ENCODE data around the gene A4GALT.
"Not testable (repeated sequence)": the region's sequence is repeated elsewhere in the genome, so short reads cannot be mapped to it uniquely, and the experiment has no call there.

Gene A4GALT

GRCh38 chr22:42740320-42740719 is 19.6 kb upstream of the A4GALT start:
- DNase-seq: not testable (repeated sequence)

GRCh38 chr22:42734406-42734805 is 13.7 kb upstream of the A4GALT start:
- DNase-seq: no peak

GRCh38 chr22:42733394-42733793 is 12.7 kb upstream of the A4GALT start:
- not testable (repeated sequence) for DNase-seq

- no peak for DNase-seq
Measured at GRCh38 chr22:42732081-42732480, 11.4 kb upstream of the A4GALT start.

GRCh38 chr22:42726811-42727210 is 6.1 kb upstream of the A4GALT start:
- no peak for DNase-seq

- no peak for DNase-seq
Measured at GRCh38 chr22:42725606-42726355, 5.1 kb upstream of the A4GALT start.

- no peak for DNase-seq
Measured at GRCh38 chr22:42724062-42724461, 3.4 kb upstream of the A4GALT start.

GRCh38 chr22:42721045-42721434 is 370 bp upstream of the A4GALT start:
- no peak for DNase-seq

GRCh38 chr22:42719656-42720262 is 911 bp downstream of the A4GALT start:
- DNase-seq: no peak

- DNase-seq: no peak
Measured at GRCh38 chr22:42719133-42719532, 1.5 kb downstream of the A4GALT start.

GRCh38 chr22:42717197-42717928 is 3.3 kb downstream of the A4GALT start:
- no peak for DNase-seq

- no peak for DNase-seq
Measured at GRCh38 chr22:42716649-42717127, 4.0 kb downstream of the A4GALT start.

- DNase-seq: no peak
Measured at GRCh38 chr22:42716221-42716620, 4.4 kb downstream of the A4GALT start.

GRCh38 chr22:42714768-42715390 is 5.8 kb downstream of the A4GALT start:
- DNase-seq: no peak

GRCh38 chr22:42714308-42714707 is 6.4 kb downstream of the A4GALT start:
- DNase-seq: no peak

- DNase-seq: no peak
Measured at GRCh38 chr22:42711895-42712837, 8.5 kb downstream of the A4GALT start.

- no peak for DNase-seq
Measured at GRCh38 chr22:42711281-42711731, 9.4 kb downstream of the A4GALT start.

GRCh38 chr22:42708417-42708816 is 12.3 kb downstream of the A4GALT start:
- DNase-seq: no peak

- DNase-seq: no peak
Measured at GRCh38 chr22:42707496-42707895, 13.2 kb downstream of the A4GALT start.

GRCh38 chr22:42704896-42705295 is 15.8 kb downstream of the A4GALT start:
- no peak for DNase-seq

GRCh38 chr22:42702675-42703074 is 18.0 kb downstream of the A4GALT start:
- DNase-seq: no peak

GRCh38 chr22:42701694-42702093 is 19.0 kb downstream of the A4GALT start:
- DNase-seq: no peak

Data from right hindlimb (tissue), 1 donor.